Measurements from ENCODE around the gene NNAT.

DNA sequence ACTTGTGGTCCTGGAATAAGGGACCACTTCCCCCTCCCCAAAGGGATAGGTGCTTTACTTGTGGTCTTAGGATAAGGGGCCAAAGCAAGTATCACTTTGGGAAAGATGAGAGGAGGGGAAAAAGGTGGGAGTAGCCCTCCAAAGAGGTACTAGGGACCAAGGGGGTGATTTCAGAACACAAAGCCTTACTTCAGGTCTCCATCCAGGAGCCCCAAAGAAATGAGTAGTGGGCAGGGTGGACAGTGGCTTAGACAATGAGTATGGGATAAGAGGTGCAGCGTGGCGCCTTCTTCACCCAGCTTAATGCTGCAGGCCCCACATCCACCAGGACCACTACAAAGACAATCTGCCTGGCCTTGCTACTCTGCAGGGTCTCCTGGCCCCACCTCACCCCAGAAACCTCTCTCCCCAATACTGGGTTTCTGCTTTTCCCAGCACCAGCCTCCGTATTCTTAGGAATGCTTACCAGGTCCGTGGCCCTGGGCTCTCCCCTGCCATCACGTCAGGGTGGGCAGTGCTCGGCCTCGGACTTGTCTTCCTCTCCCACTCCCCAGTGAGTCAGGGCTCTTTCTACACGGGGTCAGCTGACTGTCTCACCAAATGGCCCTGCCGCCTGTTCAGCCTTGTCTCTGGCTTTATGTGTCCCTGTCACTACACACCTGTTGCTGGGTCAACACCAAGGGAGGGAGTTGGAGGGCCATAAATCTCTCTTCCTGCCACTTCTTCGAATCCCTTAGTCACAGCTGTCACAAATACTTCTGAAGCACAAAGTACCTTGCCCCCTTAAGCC is 3.1 kb downstream of the NNAT start:
- TF ChIP-seq, protein P1, sequence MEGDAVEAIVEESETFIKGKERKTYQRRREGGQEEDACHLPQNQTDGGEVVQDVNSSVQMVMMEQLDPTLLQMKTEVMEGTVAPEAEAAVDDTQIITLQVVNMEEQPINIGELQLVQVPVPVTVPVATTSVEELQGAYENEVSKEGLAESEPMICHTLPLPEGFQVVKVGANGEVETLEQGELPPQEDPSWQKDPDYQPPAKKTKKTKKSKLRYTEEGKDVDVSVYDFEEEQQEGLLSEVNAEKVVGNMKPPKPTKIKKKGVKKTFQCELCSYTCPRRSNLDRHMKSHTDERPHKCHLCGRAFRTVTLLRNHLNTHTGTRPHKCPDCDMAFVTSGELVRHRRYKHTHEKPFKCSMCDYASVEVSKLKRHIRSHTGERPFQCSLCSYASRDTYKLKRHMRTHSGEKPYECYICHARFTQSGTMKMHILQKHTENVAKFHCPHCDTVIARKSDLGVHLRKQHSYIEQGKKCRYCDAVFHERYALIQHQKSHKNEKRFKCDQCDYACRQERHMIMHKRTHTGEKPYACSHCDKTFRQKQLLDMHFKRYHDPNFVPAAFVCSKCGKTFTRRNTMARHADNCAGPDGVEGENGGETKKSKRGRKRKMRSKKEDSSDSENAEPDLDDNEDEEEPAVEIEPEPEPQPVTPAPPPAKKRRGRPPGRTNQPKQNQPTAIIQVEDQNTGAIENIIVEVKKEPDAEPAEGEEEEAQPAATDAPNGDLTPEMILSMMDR (IDR thresholded peaks at IDR 0.05), result no peak
- TF ChIP-seq POLR2A (IDR thresholded peaks at IDR 0.05), result no peak

Data from uterus (tissue), 2 donors.